GM19395 (cell line): Measurements from ENCODE around the gene PDK2.
"Not testable (repeated sequence)": the region's sequence is repeated elsewhere in the genome, so short reads cannot be mapped to it uniquely, and the experiment has no call there.

Experiments
- ATAC-seq: cut with Tn5 transposase; IDR thresholded peaks from one replicate; pipeline ENCODE4 v1.9.1; 2021; ENCODE audit warnings: mild to moderate bottlenecking, moderate library complexity; ENCODE audit not compliant: unreplicated experiment

PDK2 gene

DNA sequence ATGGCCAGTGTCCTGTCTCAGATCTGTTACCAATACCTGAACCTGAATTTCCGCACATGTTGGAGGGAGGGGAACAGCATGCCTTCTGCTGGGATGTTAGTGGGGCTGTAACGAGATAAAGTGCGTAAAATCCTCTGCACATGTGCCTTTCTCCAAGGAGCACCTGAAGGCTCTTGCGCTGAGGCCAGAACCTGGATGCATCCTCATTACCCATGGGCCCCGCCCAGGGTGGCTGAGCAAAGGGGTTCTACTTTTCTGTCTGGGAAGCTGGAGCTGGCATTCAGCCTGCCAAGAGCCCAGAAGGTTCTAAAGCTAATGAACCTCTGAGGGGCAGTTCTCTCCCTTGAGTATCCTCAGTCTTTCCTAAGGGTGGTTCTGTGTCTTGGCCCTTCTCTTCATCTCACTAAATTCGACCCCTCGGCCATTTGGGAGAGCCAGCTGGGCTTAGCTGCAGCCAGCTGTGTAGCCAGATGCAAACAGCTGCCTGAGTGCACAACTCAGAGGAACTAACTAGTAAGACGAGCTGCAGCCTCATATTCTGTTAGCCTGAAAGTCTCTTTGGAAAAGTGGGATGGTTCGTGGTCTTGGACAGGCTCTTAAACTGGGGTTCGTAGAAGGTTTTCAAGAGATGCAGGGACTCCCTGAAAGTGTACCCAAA lies 36.7 kb upstream of the PDK2 start:
- ATAC-seq = no peak

DNA sequence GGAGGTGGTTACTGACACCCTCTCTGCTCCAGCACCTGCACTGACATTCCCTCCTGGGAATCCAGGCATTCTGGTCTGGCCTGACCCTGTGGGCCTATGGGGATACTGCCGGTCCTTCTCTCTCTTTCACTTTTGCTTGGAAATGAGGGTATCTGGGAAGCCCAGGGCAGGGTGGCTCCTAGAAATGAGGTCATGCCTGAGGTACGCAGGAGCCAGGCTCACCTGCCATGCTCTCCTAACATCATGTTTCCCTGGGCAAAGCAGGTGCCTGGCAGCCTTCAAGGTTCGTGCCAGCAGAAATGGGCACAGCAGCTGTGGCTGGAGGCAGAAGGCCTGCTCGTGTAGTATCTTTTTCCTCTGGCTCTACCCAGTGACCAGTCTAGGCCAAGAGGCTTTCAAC lies 35.9 kb upstream of the PDK2 start:
- ATAC-seq = no peak

- no peak for ATAC-seq
Observed at GRCh38 chr17:50059759-50060273, 35.3 kb upstream of the PDK2 start.

DNA sequence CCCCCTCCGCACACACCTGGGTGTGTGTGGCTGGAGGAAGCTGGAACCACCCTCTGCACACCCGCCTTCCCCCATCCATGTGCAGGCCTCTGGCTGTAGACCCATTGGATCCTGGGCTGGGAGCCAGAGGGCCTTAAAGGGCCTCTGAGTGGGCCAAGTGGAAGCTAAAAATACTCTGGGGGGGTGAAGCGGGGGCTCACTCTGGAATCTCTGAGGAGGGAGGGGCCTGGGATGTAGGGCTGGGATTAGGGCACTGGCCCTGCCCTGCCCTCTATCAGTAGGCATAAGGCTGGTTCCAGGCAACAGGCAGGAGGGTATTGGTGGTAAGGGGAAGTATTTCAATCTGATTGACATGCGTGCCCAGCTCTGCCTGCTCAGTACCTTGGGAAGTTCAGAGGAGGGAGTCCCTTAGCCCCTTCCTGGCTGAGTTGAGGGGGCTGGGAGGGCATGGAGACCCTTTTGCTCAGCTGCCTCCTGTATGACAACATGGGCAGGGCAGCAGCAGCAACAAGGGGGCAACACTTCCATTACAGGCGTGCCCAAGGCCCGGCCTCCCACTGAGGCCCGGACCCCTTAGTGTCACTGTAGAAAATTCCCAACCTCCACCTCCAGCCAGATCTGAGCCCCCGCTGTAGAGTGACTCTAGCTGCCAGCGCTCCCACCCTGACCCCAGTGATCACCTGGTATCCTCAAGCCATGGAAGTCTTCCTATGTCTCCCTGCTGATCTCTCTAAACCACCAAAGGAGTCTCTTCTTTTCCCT lies 34.0 kb upstream of the PDK2 start:
- no peak for ATAC-seq

- not testable (repeated sequence) for ATAC-seq
Observed at GRCh38 chr17:50061713-50062045, 33.5 kb upstream of the PDK2 start.

- no peak for ATAC-seq
Observed at GRCh38 chr17:50062293-50063243, 32.6 kb upstream of the PDK2 start.

- ATAC-seq = no peak
Observed at GRCh38 chr17:50063561-50064252, 31.4 kb upstream of the PDK2 start.

DNA sequence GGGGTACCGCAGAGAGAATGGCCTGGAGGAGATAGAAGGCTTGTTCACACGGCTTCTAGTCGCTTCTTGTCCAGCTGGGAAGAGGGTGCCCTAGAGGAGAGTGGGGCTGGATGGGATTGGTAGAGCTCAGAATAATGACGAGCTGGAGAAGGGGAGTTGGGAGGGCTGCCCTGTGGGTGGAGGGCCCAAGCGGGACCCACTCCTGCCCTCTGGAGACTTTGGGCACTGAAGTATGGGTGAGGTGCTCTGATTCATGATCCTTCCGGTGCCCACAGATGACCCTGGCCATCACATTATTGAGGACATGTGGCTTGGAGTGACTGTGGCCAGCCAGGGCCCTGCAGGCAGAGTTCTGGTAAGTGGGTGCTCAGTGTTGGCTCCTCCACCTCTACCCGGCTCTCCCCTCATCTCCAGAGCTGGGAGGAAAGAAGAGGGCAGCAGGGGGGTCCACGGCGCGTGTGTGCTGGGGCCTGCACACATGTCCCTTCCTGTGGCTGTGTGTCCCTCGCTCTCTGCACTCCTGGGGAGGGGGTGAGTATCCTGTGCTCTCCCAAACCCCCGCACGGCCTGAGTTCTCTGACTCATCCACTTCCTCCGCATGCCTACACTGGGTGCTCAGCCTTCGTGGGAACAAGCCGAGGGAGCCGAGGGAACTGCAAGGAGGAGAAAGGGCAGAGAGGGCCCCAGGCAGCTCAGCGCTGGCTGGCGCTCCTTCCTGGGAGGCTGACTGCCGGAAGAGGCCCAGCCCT lies 30.7 kb upstream of the PDK2 start:
- ATAC-seq = no peak

DNA sequence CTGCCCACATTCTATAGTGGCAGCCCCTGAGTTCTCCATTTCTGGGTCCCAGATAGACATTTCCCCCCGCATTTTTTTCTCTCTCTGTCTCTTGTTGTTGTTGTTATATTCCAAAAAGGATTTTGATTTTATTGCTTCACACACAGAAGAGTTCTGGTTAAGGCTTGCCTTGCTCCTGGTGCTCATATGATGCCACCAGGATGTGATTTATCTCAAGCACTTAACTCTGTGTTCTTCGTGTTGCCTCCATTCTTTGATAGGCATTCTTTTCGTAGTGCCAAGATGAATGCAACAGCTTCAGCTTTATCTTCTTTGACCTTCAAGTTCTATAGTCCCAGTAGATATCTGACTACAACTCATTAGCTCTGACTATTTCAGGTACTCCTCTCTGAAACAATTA lies 30.1 kb upstream of the PDK2 start:
- ATAC-seq = no peak

DNA sequence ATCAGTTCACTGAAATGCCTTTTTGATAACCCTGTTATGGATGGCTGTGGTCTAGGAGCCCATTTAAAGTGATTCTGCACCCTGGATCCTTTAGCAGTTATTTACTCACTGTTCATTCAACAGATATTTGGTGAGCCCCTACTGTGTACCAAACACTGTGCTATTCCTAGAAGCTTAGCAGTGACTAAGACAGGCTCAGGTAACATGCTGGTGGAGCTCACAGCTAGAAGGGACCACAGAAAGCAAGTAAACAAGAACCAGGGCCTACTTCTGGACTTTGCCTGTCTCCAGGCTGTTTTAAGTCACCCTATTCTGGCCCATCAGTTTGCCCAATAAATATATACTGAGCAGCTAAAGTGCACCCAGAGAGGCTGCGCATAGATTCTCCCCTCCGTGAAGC lies 28.2 kb upstream of the PDK2 start:
- no peak for ATAC-seq

DNA sequence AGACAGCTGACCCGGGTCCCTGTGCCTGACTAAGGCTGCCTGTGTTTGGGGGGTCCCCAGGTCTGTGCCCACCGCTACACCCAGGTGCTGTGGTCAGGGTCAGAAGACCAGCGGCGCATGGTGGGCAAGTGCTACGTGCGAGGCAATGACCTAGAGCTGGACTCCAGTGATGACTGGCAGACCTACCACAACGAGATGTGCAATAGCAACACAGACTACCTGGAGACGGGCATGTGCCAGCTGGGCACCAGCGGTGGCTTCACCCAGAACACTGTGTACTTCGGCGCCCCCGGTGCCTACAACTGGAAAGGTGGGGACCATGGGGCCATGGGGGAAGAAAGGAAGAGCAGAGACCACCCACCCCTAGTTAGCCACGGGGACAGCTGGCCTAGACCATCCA lies 27.2 kb upstream of the PDK2 start:
- no peak for ATAC-seq

- ATAC-seq = no peak
Observed at GRCh38 chr17:50070908-50071680, 24.1 kb upstream of the PDK2 start.

DNA sequence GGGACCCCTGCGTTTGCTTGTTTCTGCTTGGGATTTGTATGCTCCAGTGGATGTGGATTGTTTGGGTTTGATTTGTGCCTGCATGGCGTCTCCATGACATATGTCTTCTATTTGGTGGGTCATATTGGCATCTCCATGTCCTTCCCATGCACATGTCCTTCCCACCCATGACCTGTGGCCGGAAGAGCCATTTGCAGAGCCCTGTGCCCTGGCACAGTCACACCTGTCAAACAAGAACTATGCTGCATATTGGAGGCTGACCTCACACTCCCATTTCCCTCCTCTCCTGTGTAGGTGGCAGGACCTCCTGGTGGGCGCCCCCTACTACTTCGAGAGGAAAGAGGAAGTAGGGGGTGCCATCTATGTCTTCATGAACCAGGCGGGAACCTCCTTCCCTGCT lies 23.5 kb upstream of the PDK2 start:
- ATAC-seq = no peak

GRCh38 chr17:50072130-50072529 lies 23.0 kb upstream of the PDK2 start:
- no peak for ATAC-seq

DNA sequence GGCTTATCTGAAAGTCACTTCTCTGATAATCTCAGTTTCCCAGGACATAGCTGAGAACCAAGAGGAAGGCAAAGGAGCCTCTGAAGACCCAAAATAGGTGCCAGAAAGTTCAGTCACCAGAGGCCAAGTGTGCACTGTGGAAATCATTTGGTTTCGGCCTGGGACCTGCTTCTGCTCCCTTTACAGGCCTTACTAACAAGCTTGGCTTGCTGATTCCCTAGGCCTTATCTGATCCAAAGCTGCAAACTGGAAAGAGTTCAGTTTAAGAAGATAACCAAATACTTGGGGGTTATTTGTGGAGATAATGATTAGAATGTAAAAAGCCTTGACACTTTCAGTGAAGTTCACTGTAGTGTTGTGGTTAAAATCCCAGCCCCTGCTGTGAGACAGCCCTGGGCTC lies 22.2 kb upstream of the PDK2 start:
- no peak for ATAC-seq

- no peak for ATAC-seq
Observed at GRCh38 chr17:50074227-50074626, 20.9 kb upstream of the PDK2 start.

GRCh38 chr17:50075446-50076032 lies 19.6 kb upstream of the PDK2 start:
- no peak for ATAC-seq

- no peak for ATAC-seq
Observed at GRCh38 chr17:50076221-50076590, 18.9 kb upstream of the PDK2 start.

DNA sequence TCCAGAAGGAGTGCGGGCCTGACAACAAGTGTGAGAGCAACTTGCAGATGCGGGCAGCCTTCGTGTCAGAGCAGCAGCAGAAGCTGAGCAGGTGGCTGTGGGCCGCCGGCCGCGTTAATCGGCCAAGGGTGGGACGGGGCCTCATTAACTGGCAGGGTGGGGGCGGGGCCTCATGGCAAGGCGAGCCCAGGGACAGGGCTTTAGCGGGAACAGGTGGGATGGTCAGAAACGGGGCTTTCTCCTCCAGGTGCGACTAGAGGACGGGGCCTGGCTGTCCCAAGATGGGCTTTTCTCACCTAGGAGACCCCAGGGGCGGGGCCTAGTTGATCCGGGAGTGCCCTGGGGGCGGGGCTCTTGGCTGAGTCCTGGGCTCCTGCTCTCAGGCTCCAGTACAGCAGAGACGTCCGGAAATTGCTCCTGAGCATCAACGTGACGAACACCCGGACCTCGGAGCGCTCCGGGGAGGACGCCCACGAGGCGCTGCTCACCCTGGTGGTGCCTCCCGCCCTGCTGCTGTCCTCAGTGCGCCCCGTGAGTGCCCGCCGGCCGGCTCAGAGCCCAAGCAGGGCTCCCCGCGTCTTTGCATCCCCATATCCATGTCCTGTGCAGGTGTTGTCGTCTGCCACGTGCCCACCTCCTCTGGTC lies 18.4 kb upstream of the PDK2 start:
- no peak for ATAC-seq
